ENCODE results near the gene NUP214.
"Not testable (repeated sequence)": the region's sequence is repeated elsewhere in the genome, so short reads cannot be mapped to it uniquely, and the experiment has no call there.

NUP214 gene

DNA sequence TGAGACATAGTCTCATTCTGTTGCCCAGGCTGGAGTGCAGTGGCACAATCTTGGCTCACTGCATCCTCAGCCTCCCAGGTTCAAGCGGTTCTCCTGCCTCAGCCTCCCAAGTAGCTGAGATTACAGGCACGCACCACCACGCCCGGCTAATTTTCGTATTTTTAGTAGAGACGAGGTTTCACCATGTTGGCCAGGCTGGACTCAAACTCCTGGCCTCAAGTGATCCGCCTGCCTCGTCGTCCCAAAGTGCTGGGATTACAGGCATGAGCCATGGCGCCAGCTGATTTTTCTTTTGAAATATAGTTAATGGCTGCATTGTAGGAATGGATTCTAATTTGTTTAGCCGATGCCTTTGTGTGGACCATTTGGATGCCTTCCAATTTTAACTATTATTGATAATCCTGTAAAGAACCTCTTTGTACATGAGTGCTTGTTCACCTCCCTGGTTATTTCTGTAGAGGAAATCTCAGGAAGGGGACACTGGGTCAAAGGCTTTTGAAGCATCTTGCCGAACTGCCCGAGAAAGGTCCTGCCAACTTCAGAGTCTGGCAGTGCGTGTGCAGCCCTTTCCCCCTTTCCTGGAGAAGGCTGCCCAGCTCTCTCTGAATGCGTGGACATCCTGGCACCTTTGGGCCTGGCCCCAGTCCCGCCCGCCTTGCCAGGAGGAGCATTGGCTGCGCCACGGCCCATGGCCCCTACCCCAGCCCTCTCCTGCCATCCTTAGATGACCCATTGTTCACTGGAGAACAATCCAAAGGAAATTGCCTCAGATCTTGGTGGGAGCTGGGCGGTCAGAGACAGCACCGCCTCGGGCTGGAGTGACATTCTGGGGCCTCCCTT lies 8.9 kb upstream of the NUP214 start:
- no peak for DNase-seq (ENCODE audit: low read depth)

DNA sequence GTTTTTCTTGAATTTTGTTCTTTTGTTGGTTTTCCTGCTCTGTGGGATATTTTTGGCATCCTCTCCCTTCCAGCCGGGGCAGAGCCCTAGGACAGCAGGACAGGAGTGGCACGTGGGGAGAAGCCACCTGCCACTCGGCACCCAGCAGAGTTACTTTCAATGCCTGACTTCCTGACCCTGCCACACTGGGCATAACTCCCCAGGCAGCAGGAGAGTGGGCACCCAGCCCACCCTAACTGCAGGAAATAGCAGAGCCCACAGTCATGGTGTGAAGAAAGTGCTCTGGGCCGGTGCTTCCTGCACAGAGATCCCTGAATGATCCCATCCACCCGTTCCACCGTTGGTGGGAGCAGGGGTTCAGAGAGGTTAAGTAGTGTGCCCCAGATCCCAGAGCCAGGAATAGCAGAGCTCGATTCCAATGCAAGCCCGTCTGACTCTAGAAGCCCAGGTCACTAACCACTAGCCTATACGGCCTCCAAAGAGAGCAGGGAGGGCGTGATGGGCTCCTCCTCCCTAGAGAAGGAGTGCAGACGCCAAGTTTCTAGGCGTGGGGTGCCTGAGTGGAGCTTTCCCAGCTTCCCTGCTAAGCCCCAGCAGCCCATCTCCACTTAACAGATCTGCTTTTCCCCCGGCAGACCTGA lies 8.1 kb upstream of the NUP214 start:
- no peak for DNase-seq (ENCODE audit: low read depth)

DNA sequence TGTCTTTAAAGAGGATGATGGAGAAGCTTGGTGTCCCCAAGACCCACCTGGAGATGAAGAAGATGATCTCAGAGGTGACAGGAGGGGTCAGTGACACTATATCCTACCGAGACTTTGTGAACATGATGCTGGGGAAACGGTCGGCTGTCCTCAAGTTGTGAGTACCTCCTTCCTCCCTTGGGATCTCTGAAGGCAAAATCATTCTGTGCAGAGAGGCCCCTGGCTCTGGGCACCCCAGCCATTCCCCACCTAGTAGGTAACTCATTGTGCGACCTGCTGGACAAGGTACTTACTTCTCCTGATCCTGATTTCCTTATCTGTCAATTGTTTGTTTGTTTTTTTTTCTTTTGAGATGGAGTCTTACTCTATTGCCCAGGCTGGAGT lies 7.6 kb upstream of the NUP214 start:
- no peak for DNase-seq (ENCODE audit: low read depth)

DNA sequence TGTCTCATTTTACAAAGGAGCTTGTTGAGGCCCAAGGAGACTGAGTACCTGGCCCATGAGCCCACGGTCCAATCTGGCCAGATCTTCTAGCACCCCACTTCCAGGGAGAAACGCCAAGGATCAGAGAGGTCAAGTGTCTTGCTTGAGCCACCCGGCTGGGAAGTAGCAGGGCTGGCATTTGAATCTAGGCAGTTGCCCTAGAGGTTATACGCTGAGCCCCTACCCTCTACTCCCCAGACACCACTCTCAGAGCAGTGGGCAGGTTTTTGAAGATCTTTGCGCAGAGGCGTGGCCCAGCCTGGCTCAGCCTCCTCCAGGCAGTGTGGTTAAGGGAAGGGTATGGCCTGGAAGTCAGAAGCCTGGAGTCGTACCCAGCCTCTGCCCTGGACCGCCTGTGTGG lies 5.8 kb upstream of the NUP214 start:
- DNase-seq (ENCODE audit: low read depth): no peak

DNA sequence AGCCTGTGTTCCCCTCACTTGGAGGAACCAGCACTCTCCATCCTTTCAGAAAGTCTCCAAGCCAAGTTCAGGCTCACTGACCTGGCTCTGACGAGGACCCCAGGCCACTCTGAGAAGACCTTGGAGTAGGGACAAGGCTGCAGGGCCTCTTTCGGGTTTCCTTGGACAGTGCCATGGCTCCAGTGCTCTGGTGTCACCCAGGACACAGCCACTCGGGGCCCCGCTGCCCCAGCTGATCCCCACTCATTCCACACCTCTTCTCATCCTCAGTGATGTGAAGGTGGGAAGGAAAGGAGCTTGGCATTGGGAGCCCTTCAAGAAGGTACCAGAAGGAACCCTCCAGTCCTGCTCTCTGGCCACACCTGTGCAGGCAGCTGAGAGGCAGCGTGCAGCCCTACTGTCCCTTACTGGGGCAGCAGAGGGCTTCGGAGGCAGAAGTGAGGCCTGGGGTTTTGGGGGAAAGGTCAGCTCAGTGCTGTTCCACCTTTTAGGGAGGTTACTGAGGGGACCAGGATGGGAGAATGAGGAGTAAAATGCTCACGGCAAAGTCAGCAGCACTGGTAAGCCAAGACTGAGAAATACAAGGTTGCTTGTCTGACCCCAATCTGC lies 4.7 kb upstream of the NUP214 start:
- no peak for DNase-seq (ENCODE audit: low read depth)

DNA sequence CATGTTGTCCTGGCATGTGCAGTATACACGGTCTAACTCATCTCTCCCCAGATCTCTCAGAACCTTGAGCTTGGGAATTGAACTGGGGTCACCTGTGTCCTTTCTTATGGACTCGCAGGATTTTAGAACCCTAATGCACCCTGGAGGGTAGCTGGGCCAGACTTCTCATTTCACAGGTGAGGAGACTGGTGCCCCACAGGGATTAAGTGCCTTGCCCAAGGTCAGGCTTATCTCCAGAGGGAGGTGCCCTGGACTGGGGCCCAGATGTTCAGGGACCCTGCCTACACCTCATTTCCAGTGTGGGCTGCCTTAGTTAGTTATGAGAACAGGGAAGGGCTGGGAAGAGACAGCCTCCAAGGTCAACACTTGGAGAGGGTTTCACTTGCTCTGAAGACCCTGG lies 4.0 kb upstream of the NUP214 start:
- DNase-seq (ENCODE audit: low read depth): no peak

DNA sequence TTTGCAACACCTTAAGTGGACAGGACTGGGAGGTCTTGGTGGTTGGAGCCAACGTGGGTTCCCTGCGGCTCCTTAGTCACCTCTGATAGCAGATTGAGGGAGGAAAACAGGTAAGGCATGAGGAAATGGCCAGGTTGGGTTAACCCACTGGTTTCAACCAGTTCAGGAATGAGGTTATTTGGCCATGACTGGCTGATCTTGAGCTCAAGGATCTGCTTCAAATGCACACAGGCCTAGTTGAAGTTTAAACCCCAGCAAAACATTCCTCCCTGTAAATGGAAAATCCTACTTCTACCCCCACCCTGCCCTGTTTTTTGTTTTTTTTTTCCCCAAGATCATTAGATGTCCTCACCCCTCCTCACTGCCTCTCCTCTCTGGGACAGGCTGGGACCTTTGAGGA lies 3.2 kb upstream of the NUP214 start:
- DNase-seq (ENCODE audit: low read depth): no peak

DNA sequence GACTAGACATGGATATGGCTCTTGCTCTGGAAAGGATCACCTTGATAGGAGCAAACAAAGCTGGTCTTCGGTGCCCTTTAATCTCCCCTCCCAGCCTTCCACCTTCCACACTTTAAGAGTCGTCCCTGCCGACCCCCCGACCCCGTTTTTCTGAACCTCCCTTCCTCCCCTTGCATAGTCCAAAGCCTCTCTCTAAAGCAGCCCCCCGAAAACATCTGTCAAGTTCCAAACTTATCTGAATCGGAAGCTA lies 423 bp upstream of the NUP214 start:
- no peak for DNase-seq (ENCODE audit: low read depth)

DNA sequence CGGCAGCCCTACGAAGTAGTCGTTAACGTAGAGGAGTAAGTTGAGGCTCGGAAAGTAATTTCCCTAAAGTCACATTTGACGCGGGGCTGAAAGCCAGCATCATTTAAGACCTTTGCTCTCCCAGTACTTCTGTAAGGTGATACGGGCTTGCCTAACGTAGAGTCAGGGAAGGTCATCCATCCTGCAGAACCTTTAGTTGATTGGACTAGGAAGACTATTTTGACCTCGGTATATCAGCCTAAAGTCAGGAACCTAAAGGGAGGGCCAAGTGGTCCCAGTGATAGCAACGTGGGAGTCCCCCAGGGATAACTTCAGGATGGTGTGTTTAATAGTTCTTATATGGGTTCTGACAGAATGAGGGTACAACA lies 657 bp downstream of the NUP214 start:
- DNase-seq (ENCODE audit: low read depth): no peak

DNA sequence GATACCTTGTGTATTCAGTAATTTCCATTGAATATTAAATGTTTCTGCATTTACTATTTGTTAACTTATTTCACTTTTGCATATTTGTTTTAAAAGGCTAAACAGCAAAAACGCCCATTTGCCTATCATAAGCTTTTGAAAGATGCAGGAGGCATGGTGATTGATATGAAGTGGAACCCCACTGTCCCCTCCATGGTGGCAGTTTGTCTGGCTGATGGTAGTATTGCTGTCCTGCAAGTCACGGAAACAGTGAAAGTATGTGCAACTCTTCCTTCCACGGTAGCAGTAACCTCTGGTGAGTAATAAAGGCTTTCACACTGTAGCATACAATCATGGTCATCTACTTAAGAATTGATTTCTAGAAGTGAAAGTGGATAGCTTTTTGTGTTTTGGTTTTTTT lies 3.8 kb downstream of the NUP214 start:
- no peak for DNase-seq (ENCODE audit: low read depth)

DNA sequence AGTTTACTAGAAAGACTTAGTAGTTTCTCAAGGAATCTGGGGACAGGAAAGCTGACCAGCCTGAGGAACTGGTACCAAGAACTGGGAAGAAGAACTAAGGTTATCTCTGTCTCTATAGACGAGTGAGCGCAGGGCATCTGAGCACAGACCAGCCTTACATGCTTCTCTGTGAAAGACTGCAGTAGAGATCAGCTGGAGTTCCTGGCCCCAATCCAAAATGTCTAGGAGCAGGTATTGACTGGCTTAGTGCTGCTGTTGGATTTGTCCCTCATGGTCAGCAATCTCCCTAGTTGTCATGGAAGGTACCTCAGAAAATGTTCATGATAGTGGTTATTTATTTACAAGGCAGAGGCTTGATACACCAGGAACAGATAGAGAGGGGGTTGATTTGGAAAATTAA lies 13.3 kb downstream of the NUP214 start:
- DNase-seq (ENCODE audit: low read depth): no peak

DNA sequence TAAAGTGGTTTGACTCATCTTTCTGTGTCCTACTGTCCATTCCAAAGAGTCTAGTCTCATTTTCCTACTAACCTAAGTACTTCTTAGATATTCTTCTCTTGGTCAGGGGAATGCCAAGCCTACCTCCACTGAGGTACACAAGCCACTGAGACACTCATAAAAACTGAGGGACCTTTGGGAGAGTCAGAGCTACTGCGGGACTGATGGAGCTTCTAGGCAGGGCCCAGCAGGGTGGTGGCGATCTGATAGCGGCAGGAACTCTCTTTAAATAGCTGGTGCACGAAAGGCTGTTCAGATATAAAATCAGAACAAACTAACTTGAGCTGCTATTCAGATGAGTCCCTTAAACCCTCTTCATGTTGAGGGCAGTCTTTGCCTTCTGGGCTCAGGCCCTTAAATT lies 14.7 kb downstream of the NUP214 start:
- DNase-seq (ENCODE audit: low read depth): no peak

DNA sequence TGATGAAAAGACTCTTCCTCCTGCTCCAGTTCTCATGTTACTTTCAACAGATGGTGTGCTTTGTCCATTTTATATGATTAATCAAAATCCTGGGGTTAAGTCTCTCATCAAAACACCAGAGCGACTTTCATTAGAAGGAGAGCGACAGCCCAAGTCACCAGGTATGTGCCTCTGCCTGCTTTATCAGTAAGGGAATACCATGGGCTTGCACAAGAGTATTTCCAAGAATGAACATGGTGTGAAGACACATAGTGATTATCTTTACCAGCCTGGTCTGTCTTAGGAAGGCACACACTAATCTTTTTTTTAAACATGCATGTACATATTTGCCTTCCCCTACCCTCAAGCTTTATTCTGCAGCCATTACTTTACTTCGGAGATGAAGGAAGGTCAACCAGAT lies 15.2 kb downstream of the NUP214 start:
- no peak for DNase-seq (ENCODE audit: low read depth)

DNA sequence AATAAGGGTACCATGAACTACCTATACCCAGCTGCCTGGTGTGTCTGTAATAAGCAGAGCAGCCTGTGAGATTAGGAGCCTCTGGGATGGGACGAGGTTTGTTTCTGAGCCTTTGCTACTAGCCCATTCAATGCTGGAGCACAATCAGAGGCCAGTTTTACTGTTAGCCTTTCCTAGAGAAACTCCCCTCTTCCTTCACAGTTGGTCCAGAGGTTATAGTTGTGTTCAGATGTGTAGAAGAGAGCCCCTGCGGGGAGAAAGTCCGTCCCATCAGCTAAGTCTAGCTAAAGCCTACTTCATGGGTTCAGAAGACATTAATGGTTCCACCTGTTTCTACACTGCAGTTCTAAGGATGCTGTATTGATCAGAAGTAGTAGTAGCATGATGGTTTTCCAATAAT lies 16.8 kb downstream of the NUP214 start:
- no peak for DNase-seq (ENCODE audit: low read depth)

DNA sequence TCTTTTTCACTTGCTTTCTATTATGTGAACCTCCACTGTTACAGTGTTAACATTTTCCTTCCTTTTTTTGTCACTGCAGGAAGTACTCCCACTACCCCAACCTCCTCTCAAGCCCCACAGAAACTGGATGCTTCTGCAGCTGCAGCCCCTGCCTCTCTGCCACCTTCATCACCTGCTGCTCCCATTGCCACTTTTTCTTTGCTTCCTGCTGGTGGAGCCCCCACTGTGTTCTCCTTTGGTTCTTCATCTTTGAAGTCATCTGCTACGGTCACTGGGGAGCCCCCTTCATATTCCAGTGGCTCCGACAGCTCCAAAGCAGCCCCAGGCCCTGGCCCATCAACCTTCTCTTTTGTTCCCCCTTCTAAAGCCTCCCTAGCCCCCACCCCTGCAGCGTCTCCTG lies 18.8 kb downstream of the NUP214 start:
- DNase-seq (ENCODE audit: low read depth): no peak

DNA sequence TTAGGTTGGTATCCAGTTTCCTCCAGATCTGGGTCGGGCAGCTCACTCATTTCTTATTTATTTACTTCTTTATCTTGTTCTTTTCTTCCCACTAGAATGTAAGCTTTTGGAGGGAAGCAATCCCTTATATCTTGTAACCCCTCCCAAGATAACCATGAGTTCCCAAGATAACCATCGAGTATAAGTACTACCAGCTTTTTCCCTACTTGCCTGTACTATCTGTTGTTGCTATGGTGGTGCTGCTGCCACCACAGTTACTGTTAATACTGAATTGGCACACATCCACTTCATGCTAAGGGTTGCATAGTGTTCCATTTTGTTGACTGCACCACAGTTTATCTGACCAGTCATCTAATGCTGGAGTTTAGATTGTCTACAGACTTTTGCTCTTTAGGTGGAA lies 19.9 kb downstream of the NUP214 start:
- DNase-seq (ENCODE audit: low read depth): no peak

DNA sequence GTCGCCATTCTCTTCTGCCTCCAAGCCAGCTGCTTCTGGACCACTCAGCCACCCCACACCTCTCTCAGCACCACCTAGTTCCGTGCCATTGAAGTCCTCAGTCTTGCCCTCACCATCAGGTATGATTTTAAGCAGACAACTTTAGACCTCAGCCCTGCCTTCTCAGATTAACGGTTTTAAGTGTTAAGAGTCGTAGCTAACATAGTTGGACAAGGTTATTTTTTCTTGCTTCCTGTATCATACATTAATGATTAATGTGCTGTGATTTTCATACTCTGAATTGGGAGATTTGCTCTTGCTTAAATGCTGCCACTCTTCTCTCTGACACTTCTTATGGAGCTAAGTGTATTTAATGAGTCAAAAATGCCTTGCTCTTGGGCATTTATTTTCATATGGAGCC lies 20.8 kb downstream of the NUP214 start:
- no peak for DNase-seq (ENCODE audit: low read depth)

DNA sequence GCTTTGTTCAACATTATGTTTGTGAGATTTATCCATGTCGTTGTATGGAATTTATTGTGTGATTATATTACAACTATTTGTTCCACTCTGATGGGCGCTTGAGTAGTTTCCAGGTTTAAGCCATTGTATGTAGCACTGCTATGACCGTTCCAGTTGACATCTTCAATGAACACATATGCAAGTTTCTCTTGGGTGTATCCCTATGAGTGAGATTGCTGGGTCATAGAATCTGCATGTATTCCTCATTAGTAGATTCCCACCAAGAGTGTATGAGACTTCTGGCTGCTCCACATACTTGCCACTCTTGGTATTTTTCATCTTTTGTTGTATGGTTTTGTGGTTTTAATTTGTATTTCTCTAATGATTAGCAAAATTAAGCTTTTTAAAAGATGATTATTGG lies 22.9 kb downstream of the NUP214 start:
- DNase-seq (ENCODE audit: low read depth): no peak

DNA sequence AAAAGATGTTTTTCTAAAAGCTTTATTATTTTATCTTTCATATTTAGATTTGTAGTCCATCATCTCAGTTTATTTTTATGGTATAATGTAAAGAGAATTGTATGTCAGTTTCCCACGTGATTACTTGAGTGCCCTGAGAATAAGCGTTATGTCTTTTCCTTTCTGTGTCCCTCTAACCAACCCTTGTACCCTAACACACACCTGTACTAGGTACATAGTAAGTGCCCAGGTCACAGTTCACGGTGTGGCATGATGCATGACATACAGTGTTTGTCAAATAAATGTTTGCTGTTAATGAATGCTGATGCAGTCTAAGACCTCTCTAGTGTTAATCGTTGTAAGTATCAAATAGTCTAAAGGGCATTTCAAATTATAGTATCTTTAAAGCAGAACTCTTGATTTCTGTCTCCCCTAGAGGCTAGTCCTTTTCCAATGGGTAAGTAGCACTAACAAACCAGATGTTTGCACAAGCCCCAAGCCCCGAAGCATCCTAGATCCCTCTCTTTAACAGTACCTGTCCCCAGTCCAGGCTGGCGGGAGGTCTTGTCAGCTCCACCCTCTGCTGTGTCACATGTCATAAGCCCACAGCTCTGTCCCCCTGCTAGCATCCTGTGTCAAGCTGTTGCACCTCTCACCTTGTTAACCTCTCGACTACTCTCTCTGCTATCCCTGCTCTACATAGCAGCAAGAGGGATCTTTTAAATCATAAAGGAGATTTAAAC lies 23.7 kb downstream of the NUP214 start:
- no peak for DNase-seq (ENCODE audit: low read depth)

DNA sequence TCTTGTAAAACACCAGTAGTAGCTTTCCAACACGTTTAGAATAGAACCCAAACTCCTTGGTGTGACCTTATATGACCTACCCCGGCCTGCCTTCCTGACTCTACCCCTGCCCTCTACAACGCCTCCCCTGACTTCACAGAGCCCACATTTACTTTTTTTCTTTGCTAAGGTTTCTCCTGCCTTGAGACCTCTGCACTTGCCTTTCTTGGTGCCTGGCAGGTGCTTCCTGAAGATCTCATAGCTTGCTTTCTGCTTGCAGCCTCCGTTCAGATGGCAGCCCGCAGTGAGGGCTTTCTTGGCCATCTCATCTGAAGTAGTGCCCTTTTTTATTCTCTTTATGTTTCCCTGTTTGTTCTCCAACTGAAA lies 24.3 kb downstream of the NUP214 start:
- DNase-seq (ENCODE audit: low read depth): no peak

DNA sequence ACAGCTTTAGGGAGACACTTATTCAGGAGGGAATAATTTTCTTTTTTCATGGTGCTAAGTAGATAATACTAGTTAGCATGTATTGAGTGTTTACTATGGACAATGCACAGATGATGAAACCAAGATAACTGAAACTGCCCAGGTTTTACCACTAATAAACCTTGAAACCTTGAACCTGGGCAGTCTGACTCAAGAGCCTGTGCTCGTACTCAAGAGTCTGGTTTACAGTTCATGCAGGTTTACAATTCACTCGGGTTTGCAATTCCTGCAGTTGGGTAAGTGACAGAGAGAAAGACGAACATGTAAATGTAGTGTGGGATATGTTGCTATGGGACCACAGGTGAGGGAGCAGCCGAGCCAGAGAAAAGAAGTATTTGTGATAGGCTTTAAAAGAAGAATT lies 28.2 kb downstream of the NUP214 start:
- no peak for DNase-seq (ENCODE audit: low read depth)

DNA sequence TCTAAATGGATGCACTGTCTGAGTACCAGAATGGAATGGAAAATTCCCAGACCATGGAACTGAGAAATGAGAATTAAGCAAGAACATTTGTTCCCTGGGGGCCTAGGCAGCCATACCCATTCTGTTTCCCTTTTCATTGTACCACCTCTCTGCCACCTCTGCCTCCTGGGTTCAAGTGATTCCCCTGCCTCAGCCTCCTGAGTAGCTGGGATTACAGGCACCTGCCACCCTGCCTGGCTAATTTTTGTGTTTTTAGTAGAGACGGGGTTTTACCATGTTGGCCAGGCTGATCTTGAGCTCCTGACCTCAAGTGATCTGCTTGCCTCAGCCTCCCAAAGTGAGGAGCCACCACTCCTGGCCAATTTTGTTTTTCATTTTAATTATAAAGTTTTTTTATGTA lies 33.3 kb downstream of the NUP214 start:
- DNase-seq (ENCODE audit: low read depth): not testable (repeated sequence)

DNA sequence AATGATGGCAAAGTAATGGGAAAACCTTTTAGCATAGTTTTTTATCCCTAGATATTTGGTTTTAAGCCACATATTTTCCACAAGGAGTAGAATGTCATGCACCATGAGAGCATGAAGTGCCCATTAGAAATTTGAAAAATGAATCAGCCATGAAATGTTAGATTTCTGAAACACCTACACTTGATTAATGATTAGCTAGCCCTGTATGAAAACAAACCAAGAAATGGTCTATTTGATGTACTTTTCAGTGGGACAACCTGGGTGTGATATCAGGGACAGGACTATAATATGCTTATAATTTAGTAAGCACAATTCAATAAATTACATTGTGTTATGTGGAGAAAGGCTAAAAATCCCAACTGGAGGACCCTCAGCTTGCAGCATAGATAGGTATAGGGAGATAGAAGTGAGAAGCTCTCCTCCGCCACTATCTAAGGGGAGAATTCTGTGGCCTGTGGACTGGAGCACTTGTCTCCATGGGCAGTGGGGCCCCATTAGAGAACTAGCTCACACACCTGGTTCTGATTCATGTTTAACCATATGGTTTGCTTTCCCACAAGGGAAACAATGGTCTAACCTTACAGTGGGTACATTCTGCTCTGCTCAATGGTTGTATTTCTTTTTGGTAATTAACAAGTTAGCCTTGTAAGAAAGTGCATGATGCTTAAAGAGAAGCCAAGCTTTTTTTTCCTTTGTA lies 35.2 kb downstream of the NUP214 start:
- DNase-seq (ENCODE audit: low read depth): no peak
